Astrocyte of the spinal cord (primary cell): Measurements from ENCODE around the gene PSME3IP1.

Experiments
- DNase-seq: peaks from one replicate; pipeline ENCODE4 v3.0.0; 2011; ENCODE audit warnings: low read depth, low spot score
- H3K4me3 ChIP-seq: 2 replicates; pipeline ENCODE4 v1.5.1; 2011; ENCODE audit warnings: low read depth, mild to moderate bottlenecking, low read length, moderate library complexity
- in situ Hi-C: cut with HindIII; loops from 2 replicates; pipeline ENCODE4 v1.10.0; 2017; ENCODE audit warnings: low sequenced_read_pairs
- TF ChIP-seq, protein P1 (sequence below): IDR thresholded peaks from 2 replicates; pipeline ENCODE4 v1.5.1; 2012; ENCODE audit warnings: low read depth, mild to moderate bottlenecking, low read length, inconsistent platforms

PSME3IP1 gene

DNA sequence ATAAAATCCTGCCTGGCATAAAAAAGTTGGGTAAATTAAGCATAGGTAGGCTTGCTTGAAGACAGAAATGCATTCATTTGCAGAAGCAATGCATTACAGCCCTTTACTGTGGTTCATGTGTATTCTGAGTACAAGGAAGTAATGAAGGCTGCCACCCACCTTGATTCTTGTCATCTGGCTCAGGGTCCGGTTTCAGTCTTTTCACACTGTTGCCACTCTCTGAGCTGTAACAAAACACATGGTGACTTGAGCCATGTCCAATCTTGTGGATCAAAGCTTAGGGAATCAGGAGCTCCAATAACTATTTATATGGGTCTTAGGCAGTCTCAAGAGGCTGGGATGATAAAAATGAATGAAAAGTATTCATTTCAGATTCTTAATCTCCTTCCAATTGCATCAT is 22.0 kb downstream of the PSME3IP1 start:
- in situ Hi-C loops, result no loop called here
- no peak for DNase-seq
- TF ChIP-seq, protein P1, sequence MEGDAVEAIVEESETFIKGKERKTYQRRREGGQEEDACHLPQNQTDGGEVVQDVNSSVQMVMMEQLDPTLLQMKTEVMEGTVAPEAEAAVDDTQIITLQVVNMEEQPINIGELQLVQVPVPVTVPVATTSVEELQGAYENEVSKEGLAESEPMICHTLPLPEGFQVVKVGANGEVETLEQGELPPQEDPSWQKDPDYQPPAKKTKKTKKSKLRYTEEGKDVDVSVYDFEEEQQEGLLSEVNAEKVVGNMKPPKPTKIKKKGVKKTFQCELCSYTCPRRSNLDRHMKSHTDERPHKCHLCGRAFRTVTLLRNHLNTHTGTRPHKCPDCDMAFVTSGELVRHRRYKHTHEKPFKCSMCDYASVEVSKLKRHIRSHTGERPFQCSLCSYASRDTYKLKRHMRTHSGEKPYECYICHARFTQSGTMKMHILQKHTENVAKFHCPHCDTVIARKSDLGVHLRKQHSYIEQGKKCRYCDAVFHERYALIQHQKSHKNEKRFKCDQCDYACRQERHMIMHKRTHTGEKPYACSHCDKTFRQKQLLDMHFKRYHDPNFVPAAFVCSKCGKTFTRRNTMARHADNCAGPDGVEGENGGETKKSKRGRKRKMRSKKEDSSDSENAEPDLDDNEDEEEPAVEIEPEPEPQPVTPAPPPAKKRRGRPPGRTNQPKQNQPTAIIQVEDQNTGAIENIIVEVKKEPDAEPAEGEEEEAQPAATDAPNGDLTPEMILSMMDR, result no peak
- H3K4me3 ChIP-seq, result no peak overlapping the region

DNA sequence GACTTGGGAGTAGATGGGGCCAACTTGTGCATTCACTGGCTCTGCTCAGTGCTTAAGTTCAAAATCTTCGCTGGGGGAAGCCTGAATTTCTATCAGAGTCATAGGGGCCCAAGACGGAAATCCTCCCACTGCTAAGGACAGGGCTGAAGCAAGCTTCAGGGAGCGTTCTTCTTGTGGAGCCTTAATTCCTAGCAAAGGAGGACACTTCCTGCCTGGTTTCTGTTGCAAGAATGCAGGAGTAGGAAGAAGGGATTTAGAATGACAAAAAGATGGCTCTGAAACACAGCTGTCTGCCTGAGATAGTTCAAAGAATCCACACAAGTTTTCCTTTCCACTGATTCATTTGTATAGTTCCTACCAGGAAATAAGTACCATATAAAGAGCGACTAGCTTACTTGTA is 26.4 kb downstream of the PSME3IP1 start:
- in situ Hi-C loops, result no loop called here
- no peak overlapping the region for H3K4me3 ChIP-seq
- no peak for DNase-seq
- TF ChIP-seq, protein P1, result no peak

DNA sequence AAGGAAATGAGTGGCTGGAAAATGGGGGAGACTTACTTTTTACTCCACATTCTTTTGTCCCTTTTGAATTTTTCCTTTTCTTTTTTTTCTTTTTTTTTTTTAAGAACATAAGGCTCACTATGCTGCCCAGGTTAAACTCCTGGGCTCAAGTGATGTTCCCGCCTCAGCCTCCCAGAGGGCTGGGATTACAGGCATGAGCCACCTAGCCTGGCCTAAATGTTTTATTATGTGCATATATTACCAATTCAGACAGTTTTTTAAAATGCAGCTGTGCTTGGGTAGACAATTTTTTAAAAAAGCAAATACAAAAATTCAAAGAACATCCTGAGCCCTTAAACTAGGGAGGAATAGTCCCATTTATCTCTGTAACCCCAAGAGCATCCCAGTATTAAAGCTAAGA is 28.3 kb downstream of the PSME3IP1 start:
- no peak for DNase-seq
- in situ Hi-C loops, result no loop called here
- TF ChIP-seq, protein P1, result no peak
- H3K4me3 ChIP-seq, result no peak overlapping the region

DNA sequence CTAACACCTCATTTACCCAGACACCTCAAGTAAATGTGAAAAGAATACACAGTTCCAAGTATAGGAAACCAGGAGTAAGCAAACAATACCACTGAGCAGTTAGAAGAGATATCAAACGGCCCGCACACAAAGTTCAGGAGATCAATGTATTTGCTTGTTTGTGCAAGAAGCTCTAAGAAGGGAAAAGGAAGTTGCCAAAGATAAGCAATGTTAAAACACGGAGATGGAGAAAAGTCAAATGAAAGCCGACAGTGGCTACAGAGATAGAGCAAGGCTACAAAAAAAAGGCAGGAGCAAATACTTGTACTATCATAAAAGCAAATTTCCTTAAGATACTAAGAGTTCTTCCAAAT is 29.5 kb downstream of the PSME3IP1 start:
- no peak for DNase-seq
- in situ Hi-C loops, result no loop called here
- TF ChIP-seq, protein P1, result no peak
- H3K4me3 ChIP-seq, result no peak overlapping the region

DNA sequence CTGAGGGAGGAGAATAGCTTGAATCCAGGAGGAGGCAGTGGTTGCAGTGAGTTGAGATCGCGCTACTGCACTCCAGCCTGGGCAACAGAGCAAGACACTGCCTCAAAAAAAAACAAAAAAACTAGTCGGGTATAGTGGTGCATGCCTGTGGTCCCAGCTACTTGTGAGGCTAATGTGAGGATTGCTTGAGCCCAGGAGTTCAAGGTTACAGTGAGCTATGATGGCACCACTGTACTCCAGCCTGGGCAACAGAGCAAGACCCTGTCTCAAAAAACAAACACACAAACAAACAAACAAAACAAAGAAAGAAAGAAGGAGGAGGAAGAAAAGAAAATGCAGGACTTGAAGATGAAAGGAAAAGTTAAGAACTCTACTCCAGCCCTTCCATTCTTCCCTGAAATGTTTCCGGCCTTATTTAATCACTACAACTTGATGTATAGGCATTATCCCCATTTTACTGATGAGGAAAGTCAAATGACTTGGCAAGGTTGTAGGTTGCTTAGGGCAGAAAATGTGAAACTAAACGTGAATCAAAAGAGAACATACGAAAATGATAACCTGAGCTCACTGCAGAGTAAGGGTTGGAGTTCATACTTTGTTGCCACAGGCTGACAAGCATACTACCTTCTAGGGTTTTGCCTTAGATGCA is 30.0 kb downstream of the PSME3IP1 start:
- in situ Hi-C loops, result no loop called here
- no peak for DNase-seq
- no peak overlapping the region for H3K4me3 ChIP-seq
- TF ChIP-seq, protein P1, result no peak

DNA sequence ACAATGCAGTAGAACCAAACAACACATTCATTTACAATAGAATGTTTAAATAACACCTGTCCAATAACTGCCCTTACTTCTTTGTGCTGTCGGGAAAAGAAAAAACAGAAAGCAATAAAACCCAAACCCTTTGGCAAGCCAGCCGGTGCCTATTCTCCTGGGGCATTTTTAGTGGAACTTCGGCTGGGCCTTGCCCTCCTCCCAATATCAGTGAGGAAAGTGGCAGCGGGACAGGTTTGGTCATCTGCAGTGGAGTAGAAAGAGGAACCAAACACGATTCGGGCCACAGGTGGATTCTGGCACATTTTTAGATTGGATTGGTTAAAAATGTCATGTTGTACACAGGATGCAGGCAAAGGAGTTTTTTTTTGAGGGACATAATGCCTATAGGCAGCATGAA is 32.0 kb downstream of the PSME3IP1 start:
- in situ Hi-C loops, result no loop called here
- H3K4me3 ChIP-seq, result no peak overlapping the region
- TF ChIP-seq, protein P1, result no peak
- DNase-seq, result no peak
